Pancreas (tissue), 10 donors: ENCODE measurements around the gene PANK3. TPM values are rescaled to one million over a fixed set of nuclear protein-coding genes. Genes with fewer than 3 reads are reported as not detected.
A peak's percentile ranks its signal among the peaks of the same experiment; 100 is the strongest.

Experiments
- ATAC-seq, 4 donors: fragments of 200-7000 bp; cut with Tn5 transposase; one replicate each; pipeline versions ENCODE4 v1.8.0 to v1.9.1; 2020; ENCODE audit warnings: mild to moderate bottlenecking in 4 of 4, moderate library complexity in 4 of 4
- DNase-seq, 6 donors: peaks; one replicate each; pipeline ENCODE4 v3.0.0-alpha.2; 2020
- FAIRE-seq: peaks from 2 replicates; lab custom pipeline; 2012; peaks lifted over from hg19 to GRCh38; lab: Jason Lieb, UNC
- H3K27ac ChIP-seq, 4 donors: fragments of 200-600 bp; sonication (generic); 1 replicate in 3 of 4; 2 replicates in 1 of 4; pipeline versions ENCODE4 v1.5.0 to v1.8.0; 2020
- H3K27me3 ChIP-seq, 4 donors: fragments of 200-600 bp; one replicate each; pipeline ENCODE4 v1.8.0; 2021
- H3K36me3 ChIP-seq, 3 donors: fragments of 200-600 bp; sonication (generic) in 1 of 3; one replicate each; pipeline versions ENCODE4 v1.5.0 to v1.8.0; 2020 to 2021
- H3K4me1 ChIP-seq, 3 donors: fragments of 200-600 bp; one replicate each; pipeline ENCODE4 v1.8.0; 2021
- H3K4me3 ChIP-seq, 4 donors: fragments of 200-600 bp; sonication (generic) in 2 of 4; one replicate each; pipeline versions ENCODE4 v1.5.0 to v1.8.0; 2020 to 2021
- H3K9me3 ChIP-seq, 4 donors: fragments of 200-600 bp; one replicate each; pipeline ENCODE4 v1.8.0; 2021
- WGBS, 2 donors: extraction: QIAGEN DNeasy Blood & Tissue Kit; methylation state at CpG; one replicate each; pipeline ENCODE4 v1.1.7; 2013; 5-methylcytosine and 5-hydroxymethylcytosine counted together
- intact Hi-C, 3 donors: fragments of 100-400 bp; cut with DNase I; formaldehyde crosslinking; loops; one replicate each; pipeline versions ENCODE4 v1.11.1 to v1.14.2; 2022
- polyA plus RNA-seq, 2 donors: library from polyadenylated mRNA; stranded (reverse); fragments of 200-250 nt; gene quantifications; one replicate each; pipeline ENCODE4 v1.2.3, GENCODE V29; 2013
- total RNA-seq, 6 donors: library from RNA; stranded (reverse); fragmentation: NEBNext Ultra II Directional in 4 of 6; extraction: Animal tissue kit (Norgen Biotek cat#: 25700) in 4 of 6; gene quantifications; one replicate each; pipeline versions ENCODE4 v1.2.1 to v1.2.4, GENCODE V29; 2021 to 2023
- TF ChIP-seq, protein P1 (sequence below), 4 donors: fragments of 200-600 bp; sonication (generic) in 3 of 4; IDR thresholded peaks; one replicate each; pipeline versions ENCODE4 v1.5.0 to v1.8.0; 2021; ENCODE audit warnings: antibody characterized with exemption in 4 of 4
- donor health status: healthy with polysubstance abuse.
- donor health status: DM: no; HTN: no; CAD: no; lungs with moderate emphysema.
- donor health status: DM: no; HTN: no; CAD: no.
- donor health status: control.
- donor health status: control.
- donor health status: Bipolar disorder and iron deficiency.
- donor health status: DM: yes; HTN: yes; CAD: no.
- donor health status: DM: no; HTN: no; CAD: no.
- donor health status: DM: no; HTN: no; CAD: no.
- donor health status: DM: yes; HTN: yes; CAD: no.

Gene PANK3
- total and polyA plus RNA-seq, 8 donors: 2.2 to 25.8 (median 16.5) TPM

- DNase-seq (no peak), ATAC-seq (no peak), FAIRE-seq (no peak)
- no peaks in the 10 kb centered on the region for H3K27me3 ChIP-seq
- H3K4me1 ChIP-seq: no peaks in the 10 kb centered on the region
- intact Hi-C loops: no loop called here
- H3K4me3 ChIP-seq: no peak overlapping the region
- no peaks in the 10 kb centered on the region for H3K9me3 ChIP-seq
- H3K36me3 ChIP-seq: no peaks in the 10 kb centered on the region
- H3K27ac ChIP-seq: no peak overlapping the region
- TF ChIP-seq, protein P1, sequence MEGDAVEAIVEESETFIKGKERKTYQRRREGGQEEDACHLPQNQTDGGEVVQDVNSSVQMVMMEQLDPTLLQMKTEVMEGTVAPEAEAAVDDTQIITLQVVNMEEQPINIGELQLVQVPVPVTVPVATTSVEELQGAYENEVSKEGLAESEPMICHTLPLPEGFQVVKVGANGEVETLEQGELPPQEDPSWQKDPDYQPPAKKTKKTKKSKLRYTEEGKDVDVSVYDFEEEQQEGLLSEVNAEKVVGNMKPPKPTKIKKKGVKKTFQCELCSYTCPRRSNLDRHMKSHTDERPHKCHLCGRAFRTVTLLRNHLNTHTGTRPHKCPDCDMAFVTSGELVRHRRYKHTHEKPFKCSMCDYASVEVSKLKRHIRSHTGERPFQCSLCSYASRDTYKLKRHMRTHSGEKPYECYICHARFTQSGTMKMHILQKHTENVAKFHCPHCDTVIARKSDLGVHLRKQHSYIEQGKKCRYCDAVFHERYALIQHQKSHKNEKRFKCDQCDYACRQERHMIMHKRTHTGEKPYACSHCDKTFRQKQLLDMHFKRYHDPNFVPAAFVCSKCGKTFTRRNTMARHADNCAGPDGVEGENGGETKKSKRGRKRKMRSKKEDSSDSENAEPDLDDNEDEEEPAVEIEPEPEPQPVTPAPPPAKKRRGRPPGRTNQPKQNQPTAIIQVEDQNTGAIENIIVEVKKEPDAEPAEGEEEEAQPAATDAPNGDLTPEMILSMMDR (IDR thresholded peaks at IDR 0.05): no peak
Observed at GRCh38 chr5:168604436-168604835, 25.3 kb upstream of the PANK3 start.

DNA sequence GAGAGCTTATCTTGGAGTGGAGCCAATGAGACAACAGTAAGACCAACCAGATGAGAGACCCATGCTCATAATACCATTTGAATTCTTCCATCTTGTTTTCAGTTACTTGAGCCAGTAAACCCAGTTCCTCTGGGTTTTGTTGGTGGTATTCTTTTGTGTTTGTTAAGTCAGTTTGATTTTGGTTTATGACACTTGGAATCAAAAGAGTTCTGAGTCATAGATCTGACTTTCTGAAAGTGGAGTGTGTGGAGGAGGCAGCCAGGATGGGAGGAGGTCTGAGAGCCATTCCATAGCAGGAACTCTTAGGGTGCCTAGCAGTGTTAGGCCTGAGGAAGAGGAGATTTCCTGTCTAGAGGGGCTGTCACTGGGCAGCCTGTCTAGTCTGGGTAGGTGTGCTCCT is 24.6 kb upstream of the PANK3 start:
- intact Hi-C loops: no loop called here
- H3K27ac ChIP-seq: no peak overlapping the region
- no peaks in the 10 kb centered on the region for H3K36me3 ChIP-seq
- TF ChIP-seq, protein P1 (IDR thresholded peaks at IDR 0.05): no peak
- H3K27me3 ChIP-seq: no peaks in the 10 kb centered on the region
- no peak for ATAC-seq
- no peaks in the 10 kb centered on the region for H3K9me3 ChIP-seq
- H3K4me1 ChIP-seq: no peaks in the 10 kb centered on the region
- no peak for DNase-seq
- no peak for FAIRE-seq
- H3K4me3 ChIP-seq: no peak overlapping the region

GRCh38 chr5:168602517-168602916 is 23.3 kb upstream of the PANK3 start:
- Histone ChIP-seq H3K36me3 (no peaks in the 10 kb centered on the region), H3K4me1 (no peaks in the 10 kb centered on the region), H3K27ac (no peak overlapping the region), H3K9me3 (no peaks in the 10 kb centered on the region), H3K27me3 (no peaks in the 10 kb centered on the region), H3K4me3 (no peak overlapping the region)
- TF ChIP-seq, protein P1 (IDR thresholded peaks at IDR 0.05): no peak
- DNase-seq (no peak), ATAC-seq (no peak), FAIRE-seq (no peak)
- intact Hi-C loops: no loop called here

- Histone ChIP-seq H3K27me3 (no peaks in the 10 kb centered on the region), H3K9me3 (no peaks in the 10 kb centered on the region), H3K4me3 (no peak overlapping the region), H3K27ac (no peak overlapping the region), H3K4me1 (no peaks in the 10 kb centered on the region), H3K36me3 (no peaks in the 10 kb centered on the region)
- no peak for ATAC-seq
- intact Hi-C loops: no loop called here
- no peak for DNase-seq
- no peak for FAIRE-seq
- TF ChIP-seq, protein P1 (IDR thresholded peaks at IDR 0.05): no peak
- 77 to 93% methylated on average over 2 of the region's 2 CpGs for WGBS, 2 donors
Observed at GRCh38 chr5:168601972-168602371, 22.8 kb upstream of the PANK3 start.

DNA sequence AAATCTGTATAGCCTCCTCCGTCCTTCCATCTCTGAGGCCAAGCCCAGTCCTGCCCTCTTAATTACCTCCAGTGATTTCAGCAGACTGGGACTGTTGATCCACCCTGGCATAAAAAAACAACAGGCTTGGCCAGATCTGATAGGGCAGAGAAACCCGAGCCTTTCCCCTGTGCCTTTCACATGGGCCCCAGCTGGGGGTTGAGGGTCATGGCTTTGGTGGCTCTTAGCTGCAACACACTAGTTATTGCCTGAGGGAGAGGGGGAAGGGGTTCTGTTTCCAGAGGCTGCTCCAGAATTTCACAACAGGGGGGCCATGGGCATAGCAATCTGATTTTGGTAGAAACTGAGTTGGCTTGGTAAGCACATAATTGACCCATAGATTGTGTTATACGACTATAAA is 21.2 kb upstream of the PANK3 start:
- DNase-seq (peak in 1 of 6 donors; percentile 19), FAIRE-seq (no peak), ATAC-seq (peak in 3 of 4 donors; percentile 50 to 89 (median 68))
- intact Hi-C loops: no loop called here
- Histone ChIP-seq H3K9me3 (no peaks in the 10 kb centered on the region), H3K4me1 (no peaks in the 10 kb centered on the region), H3K4me3 (no peak overlapping the region), H3K36me3 (no peaks in the 10 kb centered on the region), H3K27ac (no peak overlapping the region), H3K27me3 (no peaks in the 10 kb centered on the region)
- TF ChIP-seq, protein P1 (IDR thresholded peaks at IDR 0.05): no peak
- 43 to 52% methylated on average over 3 of the region's 3 CpGs for WGBS, 2 donors
